GM21390 (cell line): Measurements from ENCODE around the gene TMPRSS4.
"Not testable (repeated sequence)": the region's sequence is repeated elsewhere in the genome, so short reads cannot be mapped to it uniquely, and the experiment has no call there.

Source experiments
- ATAC-seq: cut with Tn5 transposase; IDR thresholded peaks from one replicate; pipeline ENCODE4 v1.9.1; 2021; ENCODE audit not compliant: unreplicated experiment

Gene TMPRSS4

DNA sequence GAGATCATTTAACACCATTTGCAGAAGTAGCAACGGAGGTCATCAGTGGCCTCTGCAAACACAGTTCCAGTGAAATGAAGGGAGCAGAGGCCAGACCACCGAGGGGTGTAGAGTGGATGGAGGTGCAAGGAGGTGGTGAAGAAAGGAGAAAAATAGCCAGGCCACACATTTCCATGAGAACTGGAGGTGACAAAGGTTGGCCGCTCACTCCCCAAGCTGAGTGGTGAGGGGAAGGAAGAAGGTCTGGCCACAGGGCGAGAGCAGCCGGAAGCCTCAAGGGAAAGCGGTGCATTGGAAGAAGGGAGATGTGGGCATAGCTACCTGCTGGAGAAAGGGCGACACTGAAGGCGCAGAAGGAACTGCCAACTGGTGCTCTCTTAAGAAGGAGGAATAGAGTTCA is 20.1 kb upstream of the TMPRSS4 start:
- no peak for ATAC-seq

DNA sequence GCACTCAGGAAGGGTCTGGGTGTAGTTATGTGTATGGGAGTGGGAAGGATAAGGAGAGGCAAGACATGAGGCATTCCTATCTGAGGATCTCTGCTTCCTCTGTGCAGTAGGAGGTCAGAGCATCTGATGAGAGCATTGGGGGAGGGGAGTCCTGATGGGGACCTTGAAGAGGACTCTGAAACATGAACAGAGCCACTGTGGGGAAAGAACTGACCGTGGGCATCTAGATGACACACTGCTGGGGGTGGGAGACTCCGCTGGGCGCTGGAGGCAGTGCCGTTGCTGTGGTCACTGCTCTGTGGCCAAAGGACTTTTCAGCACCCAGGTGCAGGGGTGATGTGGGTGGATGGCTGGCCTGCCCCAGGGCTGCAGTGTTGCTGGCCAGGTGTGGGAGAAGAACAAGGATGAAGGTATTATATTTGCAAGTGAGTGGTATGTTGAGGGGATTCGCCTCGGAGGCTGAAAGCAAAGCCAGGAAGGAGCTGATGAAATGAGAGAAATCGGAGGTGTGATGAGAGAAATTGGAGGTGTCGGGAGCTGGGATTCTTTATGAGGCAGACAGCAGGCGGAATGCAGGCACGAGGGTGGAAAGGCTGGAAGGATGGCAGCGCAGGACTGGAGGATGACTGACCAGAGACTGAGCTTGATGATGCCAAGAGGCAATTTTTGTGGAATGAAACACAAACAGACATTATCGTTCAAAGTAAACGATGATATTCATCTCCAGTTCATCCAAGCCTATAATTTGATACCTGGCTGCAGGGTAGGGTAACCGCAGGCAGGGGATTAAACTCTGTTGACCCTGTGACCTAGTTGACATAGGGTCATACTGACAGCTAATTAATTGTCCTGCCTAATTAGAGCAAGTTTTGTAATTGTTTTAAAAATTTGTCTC is 19.4 kb upstream of the TMPRSS4 start:
- ATAC-seq, result no peak

- no peak for ATAC-seq
Measured at GRCh38 chr11:118058311-118059245, 18.3 kb upstream of the TMPRSS4 start.

DNA sequence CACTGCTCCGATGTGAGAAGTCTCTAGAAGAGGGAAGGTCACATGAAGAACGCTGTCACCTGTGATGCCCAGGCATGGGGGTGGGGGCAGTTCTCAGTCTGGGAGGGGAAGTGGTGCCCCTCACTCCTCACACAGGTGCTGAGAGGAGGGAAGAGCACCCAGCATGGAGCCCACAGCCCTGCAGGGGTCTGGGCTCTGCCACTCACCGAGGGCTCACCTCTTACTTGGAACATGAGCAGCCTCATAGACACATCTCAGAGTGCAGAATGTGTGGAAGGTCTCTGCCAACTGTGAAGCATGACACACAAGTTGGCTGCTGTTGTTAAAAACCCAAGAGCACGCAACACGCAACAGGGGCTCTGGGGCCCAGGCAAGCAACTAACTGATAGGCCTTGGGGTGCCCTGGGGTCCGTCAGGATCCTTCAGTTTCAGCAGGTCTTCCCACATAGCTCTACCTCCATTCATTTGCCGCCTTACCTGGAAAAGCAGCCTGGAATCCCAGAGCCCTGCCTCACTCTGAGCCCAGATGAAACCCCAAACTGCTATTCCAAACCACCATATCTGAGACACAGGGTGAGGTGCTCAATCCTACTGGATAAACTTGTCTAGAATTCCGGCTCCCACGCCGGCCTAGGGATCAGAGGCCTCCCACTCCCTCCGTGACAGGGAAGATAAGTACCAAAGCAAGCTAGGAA is 17.5 kb upstream of the TMPRSS4 start:
- no peak for ATAC-seq

- no peak for ATAC-seq
Measured at GRCh38 chr11:118060081-118060661, 16.7 kb upstream of the TMPRSS4 start.

- ATAC-seq, result no peak
Measured at GRCh38 chr11:118060869-118061268, 16.0 kb upstream of the TMPRSS4 start.

GRCh38 chr11:118061586-118062125 is 15.2 kb upstream of the TMPRSS4 start:
- ATAC-seq, result no peak

DNA sequence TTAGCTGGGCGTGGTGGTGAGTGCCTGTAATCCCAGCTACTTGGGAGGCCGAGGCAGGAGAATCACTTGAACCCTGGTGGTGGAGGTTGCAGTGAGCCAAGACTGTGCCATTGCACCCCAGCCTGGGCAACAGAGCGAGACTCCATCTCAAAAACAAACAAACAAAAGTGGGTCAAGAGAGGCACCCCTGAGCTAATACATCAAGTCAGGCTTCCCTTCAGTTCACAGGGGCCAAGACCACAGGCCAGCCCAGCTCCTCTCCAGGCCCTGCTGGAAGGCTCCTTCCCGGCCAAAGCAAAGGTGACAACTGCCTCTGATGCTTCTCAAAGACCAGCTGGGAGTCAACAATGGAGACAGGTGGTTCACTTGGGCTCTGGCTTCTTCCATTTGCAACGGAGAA is 14.7 kb upstream of the TMPRSS4 start:
- ATAC-seq, result not testable (repeated sequence)

- not testable (repeated sequence) for ATAC-seq
Measured at GRCh38 chr11:118062631-118063030, 14.2 kb upstream of the TMPRSS4 start.

- ATAC-seq, result no peak
Measured at GRCh38 chr11:118064956-118065355, 11.9 kb upstream of the TMPRSS4 start.

DNA sequence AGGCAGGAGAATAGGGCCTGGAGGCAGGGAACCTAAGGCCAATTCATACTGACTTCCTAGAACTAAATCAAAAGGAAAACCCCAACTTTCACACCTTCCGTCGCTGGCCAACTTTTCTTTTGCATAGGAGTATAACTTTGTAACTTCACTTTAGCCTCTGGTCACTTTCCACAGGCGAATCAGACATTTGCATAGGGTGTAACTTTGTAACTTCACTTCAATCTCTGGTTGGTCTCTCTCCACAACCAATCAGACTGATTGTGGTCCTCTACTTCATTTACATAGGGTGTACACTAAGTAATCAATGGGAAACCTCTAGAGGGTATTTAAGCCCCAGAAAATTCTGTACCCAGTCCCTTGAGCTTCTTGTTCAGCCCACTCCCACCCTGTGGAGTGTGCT is 11.5 kb upstream of the TMPRSS4 start:
- ATAC-seq, result no peak

- ATAC-seq, result no peak
Measured at GRCh38 chr11:118067006-118067405, 9.9 kb upstream of the TMPRSS4 start.

- ATAC-seq, result no peak
Measured at GRCh38 chr11:118068206-118068944, 8.5 kb upstream of the TMPRSS4 start.

DNA sequence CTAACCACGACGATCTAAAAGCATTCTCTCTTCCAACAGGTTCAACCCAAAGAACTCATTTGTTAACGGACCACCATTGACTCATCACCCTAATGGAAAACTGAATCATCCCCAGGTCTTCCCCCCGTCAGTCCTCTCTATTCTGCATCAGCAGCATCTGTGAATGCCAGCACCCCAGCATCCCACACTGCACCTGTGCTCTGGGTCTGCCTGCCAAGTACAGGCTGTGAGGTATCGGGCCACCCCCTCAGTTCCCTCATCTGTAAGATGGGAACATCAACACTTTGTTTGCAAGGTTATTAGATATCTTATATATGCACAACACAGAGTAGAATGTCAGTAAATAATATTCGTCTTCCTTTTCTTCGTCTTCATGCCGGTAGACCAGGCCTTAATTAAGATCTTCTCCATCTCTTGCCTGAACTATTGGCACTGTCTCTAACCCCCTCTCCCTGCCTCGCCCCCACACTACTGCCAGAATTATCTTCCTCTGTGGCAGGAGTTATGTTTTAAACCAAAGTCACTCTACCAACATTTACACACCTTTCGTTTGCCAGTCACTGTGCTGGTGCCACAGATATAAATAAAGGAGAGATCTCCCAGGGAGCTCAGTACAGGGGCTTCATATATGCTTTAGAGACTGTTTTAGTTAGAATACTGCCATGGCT is 7.8 kb upstream of the TMPRSS4 start:
- ATAC-seq, result no peak

DNA sequence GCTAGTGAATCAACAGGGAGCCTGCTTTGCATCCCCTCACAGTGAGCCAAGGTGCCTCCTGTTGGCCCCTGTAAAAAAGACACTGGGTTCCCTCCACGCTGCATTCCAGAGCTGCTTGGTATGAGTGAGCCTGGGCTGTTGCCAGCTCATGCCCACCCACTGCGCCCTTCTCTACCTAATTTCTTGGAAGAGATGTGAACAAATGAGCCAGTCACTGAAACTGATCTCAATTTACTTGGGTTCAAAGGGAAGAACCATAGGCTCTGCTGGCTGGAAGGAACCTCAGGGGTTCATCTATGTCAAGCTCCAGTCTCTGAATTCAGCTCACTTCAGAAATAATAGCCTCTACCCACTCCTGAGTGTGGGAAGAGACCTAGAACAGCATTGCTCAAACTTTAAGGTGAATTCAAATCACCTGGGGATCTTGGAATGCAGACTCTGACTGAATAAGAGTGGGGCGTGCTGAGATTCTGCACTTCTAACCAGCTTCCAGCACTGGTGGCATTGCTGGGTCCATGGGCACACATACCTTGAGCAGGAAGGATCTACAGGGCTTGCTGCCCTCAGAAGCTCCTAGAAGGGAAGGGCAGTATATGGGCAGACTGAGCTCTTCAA is 5.4 kb upstream of the TMPRSS4 start:
- no peak for ATAC-seq

GRCh38 chr11:118073554-118073953 is 3.3 kb upstream of the TMPRSS4 start:
- ATAC-seq, result no peak

- ATAC-seq, result no peak
Measured at GRCh38 chr11:118074091-118074685, 2.7 kb upstream of the TMPRSS4 start.

DNA sequence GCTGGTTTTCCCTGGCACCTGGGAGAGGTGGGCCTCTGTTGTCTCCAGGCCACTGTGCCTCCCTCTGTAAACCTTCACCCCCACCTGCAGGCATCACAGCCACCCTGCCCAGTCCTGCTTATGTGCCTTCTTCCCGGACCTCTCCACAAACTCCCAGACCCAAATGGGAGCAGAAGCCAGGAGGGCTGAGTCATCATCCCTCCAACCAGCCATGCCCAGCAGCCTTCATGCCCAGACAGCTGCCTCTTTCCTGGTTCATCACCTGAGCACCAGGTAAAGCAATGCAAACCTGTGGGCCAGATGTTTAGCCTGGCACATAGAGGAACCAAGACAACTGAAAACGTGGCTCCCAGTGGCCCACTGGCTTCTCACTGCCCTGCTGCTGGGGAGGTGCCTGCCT is 2.1 kb upstream of the TMPRSS4 start:
- ATAC-seq, result no peak
